ENCODE results near the gene C8B. TPM values are rescaled to one million over a fixed set of nuclear protein-coding genes. Genes with fewer than 3 reads are reported as not detected.

C8B gene
- total and polyA plus RNA-seq, 2 of the 13 experiments (the other 11 are each of a cell fraction or from before 2014, with no cell fraction given) = 8.4 to 11.3 TPM

GRCh38 chr1:56910441-56910985, 55.3 kb downstream of the C8B start (continued):
- TF ChIP-seq HINFP (CRISPR knock-in tag; IDR thresholded peaks at IDR 0.05; ENCODE audit: low read depth) (peak; percentile 20; the same call in 1 of the 2 replicates), SP2 (CRISPR knock-in tag; IDR thresholded peaks at IDR 0.05) (no peak), CREB3 (CRISPR knock-in tag; IDR thresholded peaks at IDR 0.05) (peak; percentile 70; the same call in 1 of the 2 replicates), ZNF235 (CRISPR knock-in tag; IDR thresholded peaks at IDR 0.05; ENCODE audit: borderline replicate concordance) (no peak), SALL2 (CRISPR knock-in tag; IDR thresholded peaks at IDR 0.05) (peak; percentile 68; the same call in 1 of the 2 replicates), ZNF296 (CRISPR knock-in tag; conservative IDR thresholded peaks at IDR 0.05) (no peak), PATZ1 (CRISPR knock-in tag; IDR thresholded peaks at IDR 0.05) (peak; percentile 88), ZSCAN21 (CRISPR knock-in tag; IDR thresholded peaks at IDR 0.05; ENCODE audit: borderline replicate concordance) (peak; percentile 94), POLR2AphosphoS2 (IDR thresholded peaks at IDR 0.05; ENCODE audit: low read depth, low read length) (no peak), FOXC1 (CRISPR knock-in tag; IDR thresholded peaks at IDR 0.05; ENCODE audit: borderline replicate concordance) (peak; percentile 76), EP300 (IDR thresholded peaks at IDR 0.05; ENCODE audit: low read depth in 2 of 2, low read length in 2 of 2) (peak; percentile 92 to 98), EP300 (CRISPR knock-in tag; IDR thresholded peaks at IDR 0.05; ENCODE audit: borderline replicate concordance) (peak; percentile 99), RARG (CRISPR knock-in tag; IDR thresholded peaks at IDR 0.05; ENCODE audit: low read depth) (no peak), ZNF136 (CRISPR knock-in tag; IDR thresholded peaks at IDR 0.05; ENCODE audit: low read depth) (no peak), ELF4 (CRISPR knock-in tag; IDR thresholded peaks at IDR 0.05; ENCODE audit: borderline replicate concordance) (no peak), FOXJ3 (CRISPR knock-in tag; IDR thresholded peaks at IDR 0.05; ENCODE audit: borderline replicate concordance) (peak; percentile 91), NONO (IDR thresholded peaks at IDR 0.05) (no peak), NONO (CRISPR knock-in tag; conservative IDR thresholded peaks at IDR 0.05) (peak; percentile 69; the same call in 1 of the 2 replicates), ZNF83 (CRISPR knock-in tag; IDR thresholded peaks at IDR 0.05; ENCODE audit: borderline replicate concordance) (peak; percentile 67; the same call in 1 of the 2 replicates), GATAD1 (CRISPR knock-in tag; IDR thresholded peaks at IDR 0.05) (no peak), YY1 (IDR thresholded peaks at IDR 0.05; ENCODE audit: insufficient read depth, insufficient replicate concordance, low read depth, low read length) (peak; percentile 40), ZNF777 (CRISPR knock-in tag; IDR thresholded peaks at IDR 0.05) (no peak), THAP7 (CRISPR knock-in tag; IDR thresholded peaks at IDR 0.05) (no peak), ZNF816 (CRISPR knock-in tag; IDR thresholded peaks at IDR 0.05; ENCODE audit: borderline replicate concordance) (no peak; the same call in 1 of the 2 replicates), ZNF367 (CRISPR knock-in tag; IDR thresholded peaks at IDR 0.05; ENCODE audit: borderline replicate concordance) (no peak), EZH2 (conservative IDR thresholded peaks at IDR 0.05; ENCODE audit: low read depth, low read length) (no peak)

Data from HepG2 (cell line).